Neural cell (in vitro differentiated cells): ENCODE results near the gene ENTPD1. TPM values are rescaled to one million over a fixed set of nuclear protein-coding genes. Genes with fewer than 3 reads are reported as not detected.

Experiments
- H2AFZ ChIP-seq: fragments of 200-600, 300-800 bp; sonication (generic), shearing (Covaris generic); 2 replicates; pipeline ENCODE4 v1.6.0; 2014; ENCODE audit warnings: low read depth, mild to moderate bottlenecking, antibody characterized with exemption, low read length, moderate library complexity
- H3F3A ChIP-seq: fragments of 200-600 bp; shearing (Covaris generic); 2 replicates; pipeline ENCODE4 v1.6.1; 2016; ENCODE audit warnings: mild to moderate bottlenecking, moderate library complexity, mixed read lengths, antibody characterized with exemption, low read length; ENCODE audit not compliant: insufficient read depth, poor library complexity, severe bottlenecking
- H3K27ac ChIP-seq: fragments of 200-600, 300-800 bp; sonication (generic), shearing (Covaris generic); 2 replicates; pipeline ENCODE4 v1.5.1; 2014; ENCODE audit warnings: mild to moderate bottlenecking, low read length, moderate library complexity
- H3K27me3 ChIP-seq: fragments of 300-800, 200-600 bp; sonication (generic), shearing (Covaris generic); 2 replicates; pipeline ENCODE4 v1.6.0; 2014; ENCODE audit warnings: mild to moderate bottlenecking, low read depth, low read length, moderate library complexity; ENCODE audit not compliant: insufficient read depth
- H3K36me3 ChIP-seq: fragments of 300-800, 200-600 bp; sonication (generic), shearing (Covaris generic); 2 replicates; pipeline ENCODE4 v1.5.1; 2014; ENCODE audit warnings: mild to moderate bottlenecking, antibody characterized with exemption, low read length, moderate library complexity; ENCODE audit not compliant: insufficient read depth
- H3K4me2 ChIP-seq: fragments of 300-800, 200-600 bp; sonication (generic), shearing (Covaris generic); 2 replicates; pipeline ENCODE4 v1.6.0; 2014; ENCODE audit warnings: mild to moderate bottlenecking, low read length
- H3K4me3 ChIP-seq: fragments of 300-800, 200-600 bp; sonication (generic), shearing (Covaris generic); 2 replicates; pipeline ENCODE4 v1.5.1; 2014; ENCODE audit warnings: mild to moderate bottlenecking, low read length, moderate library complexity
- H3K79me2 ChIP-seq: fragments of 200-600 bp; shearing (Covaris generic); replicated peaks from 2 replicates; pipeline ENCODE4 v1.6.0; 2014; ENCODE audit warnings: mild to moderate bottlenecking, low read length, moderate library complexity; ENCODE audit not compliant: insufficient read depth
- H3K9ac ChIP-seq: fragments of 300-800, 200-600 bp; sonication (generic), shearing (Covaris generic); 2 replicates; pipeline ENCODE4 v1.6.1; 2016; ENCODE audit warnings: mild to moderate bottlenecking, low read length, mixed read lengths
- H3K9me2 ChIP-seq: fragments of 200-600 bp; shearing (Covaris generic); 2 replicates; pipeline ENCODE4 v1.6.1; 2016; ENCODE audit warnings: mild to moderate bottlenecking, low read length, mixed read lengths; ENCODE audit not compliant: insufficient read depth
- H3K9me3 ChIP-seq: fragments of 200-600, 300-800 bp; sonication (generic), shearing (Covaris generic); 2 replicates; pipeline ENCODE4 v1.6.1; 2016; ENCODE audit warnings: mild to moderate bottlenecking, mixed run types, low read length, moderate library complexity, mixed read lengths
- H4K20me1 ChIP-seq: fragments of 200-600 bp; shearing (Covaris generic); 2 replicates; pipeline ENCODE4 v1.6.1; 2016; ENCODE audit warnings: mild to moderate bottlenecking, mixed run types; ENCODE audit not compliant: insufficient read depth
- CTCF ChIP-seq: fragments of 450-650 bp; IDR thresholded peaks from 2 replicates; pipeline ENCODE4 v1.5.1; 2014; ENCODE audit warnings: antibody characterized with exemption, mild to moderate bottlenecking, moderate library complexity; ENCODE audit not compliant: poor library complexity, severe bottlenecking
- EP300 ChIP-seq: fragments of 450-650 bp; conservative IDR thresholded peaks from 2 replicates; pipeline ENCODE4 v1.6.1; 2014; ENCODE audit warnings: antibody characterized with exemption, mild to moderate bottlenecking, moderate library complexity; ENCODE audit not compliant: poor library complexity, severe bottlenecking
- EZH2 ChIP-seq: fragments of 200-600, 300-800 bp; shearing (Covaris generic), sonication (generic); IDR thresholded peaks from 2 replicates; pipeline ENCODE4 v1.6.1; 2014; ENCODE audit warnings: antibody characterized with exemption, low read length, borderline replicate concordance, mild to moderate bottlenecking; ENCODE audit not compliant: insufficient read depth, poor library complexity, severe bottlenecking
- MXI1 ChIP-seq: fragments of 450-650 bp; conservative IDR thresholded peaks from 2 replicates; pipeline ENCODE4 v1.6.1; 2014; ENCODE audit warnings: antibody characterized with exemption, mild to moderate bottlenecking; ENCODE audit not compliant: poor library complexity, severe bottlenecking
- POLR2AphosphoS5 ChIP-seq: IDR thresholded peaks from 2 replicates; pipeline ENCODE4 v1.6.1; 2012
- RAD21 ChIP-seq: fragments of 450-650 bp; conservative IDR thresholded peaks from 2 replicates; pipeline ENCODE4 v1.6.1; 2014; ENCODE audit warnings: antibody characterized with exemption, mild to moderate bottlenecking, moderate library complexity
- REST ChIP-seq: IDR thresholded peaks from 2 replicates; pipeline ENCODE4 v1.6.1; 2012; ENCODE audit warnings: borderline replicate concordance
- SMC3 ChIP-seq: fragments of 450-650 bp; conservative IDR thresholded peaks from 2 replicates; pipeline ENCODE4 v1.6.1; 2014; ENCODE audit warnings: antibody characterized with exemption, mild to moderate bottlenecking, moderate library complexity; ENCODE audit not compliant: poor library complexity
- TAF1 ChIP-seq: IDR thresholded peaks from 2 replicates; pipeline ENCODE4 v1.6.1; 2012; ENCODE audit warnings: low read depth
- polyA plus RNA-seq: library from polyadenylated mRNA; depleted of rRNA; stranded (reverse); fragments of >200 nt; gene quantifications from 2 replicates; pipeline ENCODE4 v1.2.3, GENCODE V29; 2014

Gene ENTPD1
- polyA plus RNA-seq, 1 donor from 2014 or later = 0.57 TPM

- Histone ChIP-seq H3K27ac (no peak overlapping the region), H3K36me3 (no peaks in the 10 kb centered on the region)
Measured at GRCh38 chr10:95850791-95851190, 94.8 kb downstream of the ENTPD1 start.

GRCh38 chr10:95860166-95860940, 104.4 kb downstream of the ENTPD1 start:
- Histone ChIP-seq H3K27me3 (no peaks in the 10 kb centered on the region), H3K9me3 (no peaks in the 10 kb centered on the region), H3K27ac (no peak overlapping the region), H2AFZ (no peak overlapping the region), H3F3A (no peaks in the 10 kb centered on the region), H3K9ac (no peak overlapping the region), H3K79me2 (no peaks in the 10 kb centered on the region), H4K20me1 (no peaks in the 10 kb centered on the region), H3K36me3 (no peaks in the 10 kb centered on the region), H3K4me3 (no peak overlapping the region), H3K4me2 (no peak overlapping the region), H3K9me2 (no peaks in the 10 kb centered on the region)
- TF ChIP-seq REST = no peak
- TF ChIP-seq TAF1 = no peak
- TF ChIP-seq POLR2AphosphoS5 = no peak
- no peak for TF ChIP-seq MXI1
- TF ChIP-seq SMC3 = no peak
- no peak for TF ChIP-seq RAD21
- no peak for TF ChIP-seq EZH2

More at GRCh38 chr10:95850791-95851190, 94.8 kb downstream of the ENTPD1 start:
- Histone ChIP-seq H3K27me3 (no peaks in the 10 kb centered on the region), H3K9ac (no peak overlapping the region), H2AFZ (no peak overlapping the region), H3K4me2 (no peak overlapping the region), H3K4me3 (no peak overlapping the region), H4K20me1 (no peaks in the 10 kb centered on the region), H3K9me3 (no peaks in the 10 kb centered on the region), H3K9me2 (no peaks in the 10 kb centered on the region), H3F3A (no peaks in the 10 kb centered on the region), H3K79me2 (no peaks in the 10 kb centered on the region)
- TF ChIP-seq TAF1 (no peak), EP300 (no peak), REST (no peak), POLR2AphosphoS5 (no peak), RAD21 (no peak), CTCF (no peak), MXI1 (no peak), SMC3 (no peak), EZH2 (no peak)
